ENCODE data around the gene SLC22A23.

SLC22A23 gene

DNA sequence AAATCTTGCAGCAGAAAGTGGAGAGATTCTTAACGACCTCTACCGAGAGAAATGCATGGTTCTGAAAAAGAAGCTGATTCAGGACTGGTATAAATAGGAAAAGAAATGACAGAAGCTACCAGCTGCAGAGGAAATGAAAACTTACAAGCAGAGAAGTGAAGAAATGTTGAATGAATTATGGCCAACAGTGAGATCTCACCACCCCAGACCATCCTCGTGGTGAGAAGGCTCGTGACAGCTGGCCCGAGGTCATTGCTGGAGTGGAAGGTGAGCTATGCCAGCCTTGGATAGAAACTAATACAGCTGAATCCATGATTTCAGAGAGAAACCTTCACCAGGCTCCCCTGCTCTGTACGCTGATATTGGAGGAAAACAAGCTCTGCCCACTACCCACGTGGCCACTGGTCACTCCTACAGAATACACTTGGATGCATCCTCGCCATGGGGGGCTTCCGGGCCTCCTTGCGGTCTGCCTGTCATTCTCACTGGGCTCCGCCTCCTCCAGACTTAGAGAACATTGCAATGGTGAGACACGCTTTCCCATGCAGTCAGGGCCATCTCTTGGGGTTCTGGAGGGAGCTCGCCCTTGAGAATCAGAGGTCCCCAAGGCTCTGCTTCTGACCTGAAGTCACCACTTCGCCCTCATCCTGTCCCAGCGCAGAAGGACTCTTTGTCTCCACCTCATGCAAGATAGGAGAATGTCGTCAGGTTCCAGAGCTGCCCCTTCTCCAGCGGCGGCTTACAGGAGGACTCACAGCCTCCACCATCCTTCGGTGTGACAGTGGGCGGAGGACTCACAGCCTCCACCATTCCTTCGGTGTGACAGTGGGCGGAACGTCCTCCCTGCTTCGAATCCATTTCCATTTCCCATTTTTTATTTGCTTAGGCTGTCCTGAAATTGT is 218.8 kb downstream of the SLC22A23 start:
- peaks cover 16% of the 10 kb centered on the region for H3K27me3 ChIP-seq (ENCODE audit: low read depth, low read length)
- H2AFZ ChIP-seq (ENCODE audit: low read depth, low read length), result no peak overlapping the region
- no peaks in the 10 kb centered on the region for H3K79me2 ChIP-seq (ENCODE audit: low read length)
- no peak overlapping the region for H3K27ac ChIP-seq (ENCODE audit: low read length)
- no peak overlapping the region for H3K9ac ChIP-seq (ENCODE audit: low read length)
- TF ChIP-seq EZH2phosphoT487 (IDR thresholded peaks at IDR 0.05; ENCODE audit: low read depth), result no peak
- TF ChIP-seq, protein P1, sequence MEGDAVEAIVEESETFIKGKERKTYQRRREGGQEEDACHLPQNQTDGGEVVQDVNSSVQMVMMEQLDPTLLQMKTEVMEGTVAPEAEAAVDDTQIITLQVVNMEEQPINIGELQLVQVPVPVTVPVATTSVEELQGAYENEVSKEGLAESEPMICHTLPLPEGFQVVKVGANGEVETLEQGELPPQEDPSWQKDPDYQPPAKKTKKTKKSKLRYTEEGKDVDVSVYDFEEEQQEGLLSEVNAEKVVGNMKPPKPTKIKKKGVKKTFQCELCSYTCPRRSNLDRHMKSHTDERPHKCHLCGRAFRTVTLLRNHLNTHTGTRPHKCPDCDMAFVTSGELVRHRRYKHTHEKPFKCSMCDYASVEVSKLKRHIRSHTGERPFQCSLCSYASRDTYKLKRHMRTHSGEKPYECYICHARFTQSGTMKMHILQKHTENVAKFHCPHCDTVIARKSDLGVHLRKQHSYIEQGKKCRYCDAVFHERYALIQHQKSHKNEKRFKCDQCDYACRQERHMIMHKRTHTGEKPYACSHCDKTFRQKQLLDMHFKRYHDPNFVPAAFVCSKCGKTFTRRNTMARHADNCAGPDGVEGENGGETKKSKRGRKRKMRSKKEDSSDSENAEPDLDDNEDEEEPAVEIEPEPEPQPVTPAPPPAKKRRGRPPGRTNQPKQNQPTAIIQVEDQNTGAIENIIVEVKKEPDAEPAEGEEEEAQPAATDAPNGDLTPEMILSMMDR (IDR thresholded peaks at IDR 0.05; ENCODE audit: low read depth, low read length), result no peak
- peak overlapping the region; percentile 52 for H3K4me3 ChIP-seq (ENCODE audit: low read length)
- H4K20me1 ChIP-seq (ENCODE audit: insufficient read depth, low read length), result no peaks in the 10 kb centered on the region
- H3K4me2 ChIP-seq (ENCODE audit: low read length), result peak overlapping the region; percentile 81
- peaks cover 41% of the 10 kb centered on the region for H3K4me1 ChIP-seq (ENCODE audit: low read length)
- H3K36me3 ChIP-seq (replicated peaks; ENCODE audit: low read depth, low read length), result no peaks in the 10 kb centered on the region
- no peaks in the 10 kb centered on the region for H3K9me3 ChIP-seq (ENCODE audit: insufficient read depth, low read length)

DNA sequence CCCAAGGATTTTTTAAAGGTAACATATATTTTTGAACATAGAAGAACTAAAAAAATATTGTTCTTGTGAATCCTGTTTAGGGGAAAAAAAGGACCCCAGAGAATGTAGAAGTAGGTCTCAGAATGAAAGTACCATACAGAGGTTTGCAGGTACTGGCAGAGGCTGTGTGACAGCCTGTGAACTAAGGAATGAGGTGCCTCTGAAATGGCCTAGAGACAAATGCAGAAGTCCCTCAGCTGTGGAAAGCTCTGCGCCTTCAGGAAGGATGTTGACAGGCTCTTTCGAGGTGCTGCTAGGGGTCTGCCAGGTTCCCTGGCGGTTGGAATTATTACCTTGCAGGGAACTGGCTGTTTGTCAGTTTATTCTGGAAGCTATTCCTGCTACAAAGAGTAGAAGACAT is 220.8 kb downstream of the SLC22A23 start:
- Histone ChIP-seq H3K9ac (ENCODE audit: low read length) (no peak overlapping the region), H3K79me2 (ENCODE audit: low read length) (no peaks in the 10 kb centered on the region), H3K9me3 (ENCODE audit: insufficient read depth, low read length) (no peaks in the 10 kb centered on the region), H3K27ac (ENCODE audit: low read length) (peak overlapping the region; percentile 12; the same call in 1 of the 2 replicates), H3K4me3 (ENCODE audit: low read length) (0 out of 2 replicates have a peak overlapping the region, but pooled peaks have one; percentile 6), H4K20me1 (ENCODE audit: insufficient read depth, low read length) (no peaks in the 10 kb centered on the region), H3K36me3 (replicated peaks; ENCODE audit: low read depth, low read length) (no peaks in the 10 kb centered on the region), H3K4me1 (ENCODE audit: low read length) (peaks cover 41% of the 10 kb centered on the region), H2AFZ (ENCODE audit: low read depth, low read length) (no peak overlapping the region), H3K27me3 (ENCODE audit: low read depth, low read length) (0 out of 2 replicates have a peak, but pooled peaks cover 12% of the 10 kb centered on the region), H3K4me2 (ENCODE audit: low read length) (peak overlapping the region; percentile 44)
- TF ChIP-seq, protein P1 (IDR thresholded peaks at IDR 0.05; ENCODE audit: low read depth, low read length), result no peak

DNA sequence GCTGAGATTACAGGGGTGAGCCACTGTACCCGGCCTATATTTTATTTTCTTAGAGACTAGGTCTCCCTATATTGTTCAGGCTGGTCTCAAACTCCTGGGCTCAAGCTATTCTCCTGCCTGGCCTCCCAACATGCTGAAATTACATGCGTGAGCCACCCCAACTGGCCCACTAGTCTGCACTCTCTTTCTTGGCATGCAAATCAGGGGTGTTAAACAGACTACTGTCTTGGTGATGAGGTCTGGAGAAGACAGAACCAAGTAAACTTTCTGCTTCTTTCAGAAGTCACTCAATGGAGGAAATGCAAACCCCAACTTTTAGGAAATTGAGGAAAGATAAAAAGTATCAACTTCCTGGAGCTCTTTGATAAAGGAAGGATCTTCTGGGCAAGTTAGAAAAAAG is 221.4 kb downstream of the SLC22A23 start:
- H3K36me3 ChIP-seq (replicated peaks; ENCODE audit: low read depth, low read length), result no peaks in the 10 kb centered on the region
- H3K9ac ChIP-seq (ENCODE audit: low read length), result no peak overlapping the region
- 0 out of 2 replicates have a peak, but pooled peaks cover 12% of the 10 kb centered on the region for H3K27me3 ChIP-seq (ENCODE audit: low read depth, low read length)
- H4K20me1 ChIP-seq (ENCODE audit: insufficient read depth, low read length), result no peaks in the 10 kb centered on the region
- H3K9me3 ChIP-seq (ENCODE audit: insufficient read depth, low read length), result no peaks in the 10 kb centered on the region
- H3K79me2 ChIP-seq (ENCODE audit: low read length), result no peaks in the 10 kb centered on the region
- H3K4me1 ChIP-seq (ENCODE audit: low read length), result peaks cover 41% of the 10 kb centered on the region
- H2AFZ ChIP-seq (ENCODE audit: low read depth, low read length), result no peak overlapping the region
- peak overlapping the region; percentile 44 for H3K4me2 ChIP-seq (ENCODE audit: low read length)
- H3K4me3 ChIP-seq (ENCODE audit: low read length), result 0 out of 2 replicates have a peak overlapping the region, but pooled peaks have one; percentile 6
- TF ChIP-seq, protein P1 (IDR thresholded peaks at IDR 0.05; ENCODE audit: low read depth, low read length), result no peak
- TF ChIP-seq EZH2phosphoT487 (IDR thresholded peaks at IDR 0.05; ENCODE audit: low read depth), result no peak
- H3K27ac ChIP-seq (ENCODE audit: low read length), result peak overlapping the region; percentile 12; the same call in 1 of the 2 replicates

DNA sequence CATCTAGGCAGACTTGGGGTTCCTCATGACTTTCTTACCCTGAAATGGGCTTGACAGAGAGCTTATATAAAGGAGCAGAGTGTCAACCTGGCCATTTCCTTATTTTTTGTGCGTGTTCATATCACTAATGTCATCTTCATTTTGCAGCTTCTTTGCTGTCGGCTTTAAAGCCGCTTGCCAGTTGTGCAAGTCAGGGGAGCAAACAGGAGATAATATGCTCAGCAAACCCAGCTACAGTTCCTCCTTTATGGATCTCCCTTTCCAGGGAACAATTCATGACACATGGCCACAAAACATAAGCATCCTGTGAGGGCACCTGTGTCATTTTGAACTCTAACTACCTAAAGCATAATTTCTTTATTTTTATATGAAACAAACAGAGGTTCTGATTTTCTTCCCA is 222.9 kb downstream of the SLC22A23 start:
- no peaks in the 10 kb centered on the region for H4K20me1 ChIP-seq (ENCODE audit: insufficient read depth, low read length)
- 0 out of 2 replicates have a peak, but pooled peaks cover 12% of the 10 kb centered on the region for H3K27me3 ChIP-seq (ENCODE audit: low read depth, low read length)
- no peak overlapping the region for H3K27ac ChIP-seq (ENCODE audit: low read length)
- H3K9me3 ChIP-seq (ENCODE audit: insufficient read depth, low read length), result no peaks in the 10 kb centered on the region
- no peak overlapping the region for H3K4me2 ChIP-seq (ENCODE audit: low read length)
- peaks cover 41% of the 10 kb centered on the region for H3K4me1 ChIP-seq (ENCODE audit: low read length)
- H3K79me2 ChIP-seq (ENCODE audit: low read length), result no peaks in the 10 kb centered on the region
- TF ChIP-seq, protein P1 (IDR thresholded peaks at IDR 0.05; ENCODE audit: low read depth, low read length), result no peak
- no peak for TF ChIP-seq EZH2phosphoT487 (IDR thresholded peaks at IDR 0.05; ENCODE audit: low read depth)
- no peak overlapping the region for H3K4me3 ChIP-seq (ENCODE audit: low read length)
- no peak overlapping the region for H2AFZ ChIP-seq (ENCODE audit: low read depth, low read length)
- no peaks in the 10 kb centered on the region for H3K36me3 ChIP-seq (replicated peaks; ENCODE audit: low read depth, low read length)
- H3K9ac ChIP-seq (ENCODE audit: low read length), result no peak overlapping the region

Measured in OCI-LY3 (cell line).